Left kidney (tissue), 2 donors: ENCODE measurements around the gene ANXA6. TPM values are rescaled to one million over a fixed set of nuclear protein-coding genes. Genes with fewer than 3 reads are reported as not detected.
A peak's percentile ranks its signal among the peaks of the same experiment; 100 is the strongest.

Experiments used
- DNase-seq: peaks from one replicate; pipeline ENCODE4 v3.0.0-alpha.2; 2013
- polyA plus RNA-seq: library from polyadenylated mRNA; unstranded; fragments of 120-200 nt; gene quantifications from one replicate; pipeline ENCODE4 v1.2.1, GENCODE V29; 2013; ENCODE audit not compliant: insufficient read length

The ANXA6 gene
- polyA plus RNA-seq, 1 donor, result 134 TPM

- no peak for DNase-seq
Observed at GRCh38 chr5:151082282-151082902, 75.2 kb downstream of the ANXA6 start.

GRCh38 chr5:151081431-151082281 is 75.9 kb downstream of the ANXA6 start:
- DNase-seq, result peak; percentile 83

DNA sequence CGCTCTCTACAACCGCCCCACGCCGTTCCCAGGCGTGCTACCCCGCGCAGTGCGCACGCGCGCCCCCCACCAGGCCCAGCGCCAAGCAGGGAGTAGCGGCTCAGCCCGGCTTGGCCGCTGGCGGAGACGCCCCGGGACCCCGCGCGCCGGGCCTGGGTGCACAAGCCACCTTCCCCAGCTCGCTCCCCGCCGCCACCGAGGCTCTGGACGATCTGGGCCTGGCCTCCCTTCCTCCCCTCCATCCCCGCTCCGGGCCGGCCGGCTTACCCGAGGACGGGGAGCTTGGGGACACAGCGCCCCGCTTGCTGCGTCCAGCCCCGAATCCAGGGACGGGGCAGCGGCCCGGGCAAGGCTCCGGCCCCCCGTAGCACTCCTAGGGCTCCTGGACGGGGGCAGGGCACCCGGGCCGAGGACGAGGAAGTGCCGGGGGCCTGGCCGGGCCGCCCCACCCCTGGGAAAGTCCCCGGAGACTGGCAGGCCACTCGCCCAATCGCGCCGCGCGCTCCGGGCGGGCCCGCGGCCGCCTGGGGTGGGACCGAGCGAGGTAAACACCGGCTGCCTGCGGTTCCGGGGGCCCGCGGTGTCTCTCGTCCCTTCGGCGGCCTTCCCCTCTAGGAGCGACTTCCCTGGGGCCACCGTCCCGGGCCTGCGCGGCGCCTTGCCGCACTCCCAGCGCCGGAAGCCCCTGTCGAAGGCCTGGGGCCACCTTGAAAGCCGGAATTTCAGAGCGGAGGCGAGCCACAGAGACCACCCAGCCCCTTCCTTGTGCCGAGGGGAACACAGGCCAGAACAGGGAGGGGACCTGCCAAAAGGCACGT is 76.8 kb downstream of the ANXA6 start, which contains the start of gene TNIP1:
TNIP1 (minus strand) TSS at position 422 of the 818 bp plus-strand sequence. CDS start 15,939 bp downstream, outside the sequence.
- DNase-seq, result peak; percentile 88

GRCh38 chr5:151079838-151080612 is 77.6 kb downstream of the ANXA6 start:
- no peak for DNase-seq

- no peak for DNase-seq
Observed at GRCh38 chr5:151078490-151079262, 78.9 kb downstream of the ANXA6 start.

GRCh38 chr5:151077967-151078366 is 79.6 kb downstream of the ANXA6 start:
- DNase-seq, result no peak

DNA sequence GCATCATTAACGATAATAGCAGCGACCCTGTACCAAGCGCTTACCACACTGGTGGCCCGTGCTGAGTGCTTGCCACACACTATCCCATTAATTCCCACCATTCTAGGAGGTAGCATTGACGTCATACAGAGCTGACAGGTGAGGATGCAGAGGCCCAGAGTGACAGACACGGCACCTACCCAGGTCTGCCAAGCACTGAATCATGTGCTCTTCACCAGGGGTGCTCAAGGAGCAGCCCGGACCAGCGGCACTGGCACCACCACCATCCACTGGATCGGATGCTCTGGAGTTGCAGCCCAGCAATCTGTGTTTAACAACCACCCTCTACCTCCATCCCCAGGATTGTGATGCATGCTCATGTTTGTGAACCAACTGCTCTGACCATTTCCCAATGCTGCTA is 80.2 kb downstream of the ANXA6 start:
- no peak for DNase-seq

GRCh38 chr5:151076616-151077015 is 81.0 kb downstream of the ANXA6 start:
- DNase-seq, result no peak

- DNase-seq, result no peak
Observed at GRCh38 chr5:151075698-151076331, 81.8 kb downstream of the ANXA6 start.

DNA sequence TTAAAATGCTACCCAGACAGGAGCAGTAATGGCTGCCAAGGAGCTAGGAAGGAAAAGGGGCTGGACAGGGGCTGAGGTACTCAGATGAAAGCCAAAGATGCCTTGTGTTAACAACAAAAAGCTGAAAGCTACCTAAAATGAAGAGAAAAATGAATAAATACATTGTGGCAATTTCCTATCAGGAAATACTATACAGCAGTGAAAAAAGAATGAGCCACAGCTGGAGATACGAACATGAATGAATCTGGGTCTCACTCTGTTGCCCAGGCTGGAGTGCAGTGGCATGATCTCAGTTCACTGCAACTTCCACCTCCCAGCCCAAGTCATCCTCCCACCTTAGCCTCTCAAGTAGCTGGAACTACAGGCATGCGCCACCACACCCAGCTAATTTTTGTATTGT is 83.0 kb downstream of the ANXA6 start:
- no peak for DNase-seq

GRCh38 chr5:151073280-151073679 is 84.3 kb downstream of the ANXA6 start:
- DNase-seq, result no peak

DNA sequence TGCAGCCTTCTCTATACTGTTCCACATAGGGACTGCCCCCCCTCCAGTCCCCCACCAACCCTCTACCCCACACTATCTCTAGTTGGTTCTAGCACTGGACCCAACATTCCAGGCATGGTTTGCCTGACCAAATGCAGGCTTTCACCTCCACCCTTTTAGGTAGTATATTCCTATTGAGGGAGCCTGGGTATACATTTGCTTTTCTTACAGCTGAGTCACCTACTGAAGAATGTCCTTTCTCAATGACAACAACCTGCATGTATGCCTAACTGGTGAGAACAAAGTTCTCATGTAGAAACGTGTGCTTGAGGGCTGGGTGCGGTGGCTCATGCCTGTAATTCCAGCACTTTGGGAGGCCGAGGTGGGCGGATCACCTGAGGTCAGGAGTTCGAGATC is 85.0 kb downstream of the ANXA6 start:
- no peak for DNase-seq

- DNase-seq, result no peak
Observed at GRCh38 chr5:151071848-151072629, 85.5 kb downstream of the ANXA6 start.

GRCh38 chr5:151071021-151071420 is 86.6 kb downstream of the ANXA6 start:
- DNase-seq, result no peak

DNA sequence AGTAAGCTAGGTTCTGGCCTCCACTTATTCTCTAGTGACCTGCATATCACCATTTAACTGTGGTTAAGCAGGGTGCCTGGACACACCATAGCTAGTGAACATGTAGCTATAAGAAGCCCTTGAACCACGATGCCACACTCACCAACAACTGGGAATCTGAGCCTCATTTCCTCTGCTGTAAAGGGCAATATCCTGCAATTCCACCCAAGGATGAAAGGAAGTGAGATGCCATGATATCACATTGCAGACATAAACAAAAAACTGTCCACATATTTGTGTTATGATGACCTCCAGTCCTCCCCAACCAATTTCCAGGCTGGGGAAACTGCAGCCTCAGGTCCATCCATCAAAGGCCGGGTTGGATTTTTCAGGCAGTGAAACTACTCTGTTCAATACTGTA is 87.1 kb downstream of the ANXA6 start:
- no peak for DNase-seq

DNA sequence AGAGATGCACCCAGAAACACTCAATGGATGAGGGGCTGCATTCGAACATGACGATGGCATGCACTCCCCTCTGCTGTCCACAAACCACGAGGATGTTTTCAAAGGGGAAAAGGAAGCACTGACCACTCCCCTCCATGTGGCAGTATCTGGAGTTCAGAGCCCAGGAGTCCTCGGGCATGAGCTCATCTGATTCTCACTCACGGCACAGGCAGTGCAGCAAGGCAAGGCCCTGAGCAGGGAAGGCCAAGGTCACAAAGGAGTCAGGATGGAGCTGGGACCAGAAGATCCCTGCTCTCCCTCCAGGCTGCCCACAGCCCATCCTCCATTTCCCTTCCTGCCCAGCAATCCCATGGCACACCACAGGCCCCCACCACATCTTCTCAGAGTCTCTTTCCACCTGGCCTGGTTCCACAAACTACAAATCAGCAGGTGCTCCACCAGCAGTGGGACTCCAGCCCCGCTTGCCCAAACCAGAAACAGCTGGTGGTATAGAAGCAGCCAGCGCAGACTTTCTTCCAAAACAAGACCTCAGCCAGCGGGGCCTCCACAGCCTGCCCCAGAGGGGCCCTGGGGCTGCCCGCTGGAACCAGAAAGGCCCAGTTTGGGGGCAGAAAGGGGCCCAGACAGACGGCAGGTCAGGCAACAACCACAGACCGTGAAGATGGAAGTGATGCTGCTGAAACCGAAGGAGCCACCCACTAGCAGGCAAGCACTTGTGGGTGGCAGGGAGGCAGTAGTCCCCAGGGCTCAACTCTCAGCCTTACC is 89.0 kb downstream of the ANXA6 start:
- no peak for DNase-seq

GRCh38 chr5:151067632-151068432 is 89.7 kb downstream of the ANXA6 start:
- DNase-seq, result no peak

DNA sequence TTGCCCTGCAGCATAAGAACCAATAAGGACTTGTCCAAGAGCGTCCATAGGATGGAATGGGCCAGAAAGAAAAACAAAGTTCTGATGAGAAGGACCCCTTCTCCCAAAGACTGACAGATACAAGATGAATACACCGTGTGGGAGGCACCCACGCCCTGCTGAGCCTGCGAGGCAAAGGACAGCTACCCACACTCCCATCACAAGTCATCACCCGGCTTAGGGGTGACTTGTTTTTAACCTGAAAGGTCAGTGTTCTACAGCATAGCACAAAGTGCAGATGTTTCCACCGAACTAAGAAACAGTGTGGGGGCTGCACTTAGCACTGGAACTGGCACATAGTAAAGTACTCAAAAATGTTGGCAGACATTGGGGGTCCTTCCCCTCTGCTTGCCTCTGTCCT is 90.7 kb downstream of the ANXA6 start:
- DNase-seq, result no peak
